HFF-Myc (cell line): ENCODE measurements around the gene KPNA2.

Source experiments
- DNase-seq: peaks from one replicate; pipeline ENCODE4 v3.0.0-alpha.2; 2011; ENCODE audit warnings: low read depth; ENCODE audit errors: extremely low read depth
- H3K4me3 ChIP-seq: replicated peaks from 2 replicates; pipeline ENCODE4 v1.5.1; 2011; ENCODE audit warnings: low read depth, mild to moderate bottlenecking, control low read depth, low read length
- CTCF ChIP-seq: IDR thresholded peaks from 2 replicates; pipeline ENCODE4 v1.5.1; 2012; ENCODE audit warnings: mild to moderate bottlenecking, low read depth, low read length, control low read depth; ENCODE audit errors: missing control alignments

KPNA2 gene

GRCh38 chr17:68095205-68095811 is 59.8 kb downstream of the KPNA2 start:
- H3K4me3 ChIP-seq = no peak overlapping the region

GRCh38 chr17:68096111-68096510 is 60.6 kb downstream of the KPNA2 start:
- no peak for TF ChIP-seq CTCF
- no peak overlapping the region for H3K4me3 ChIP-seq
- DNase-seq = no peak

More at GRCh38 chr17:68095205-68095811, 59.8 kb downstream of the KPNA2 start:
- no peak for TF ChIP-seq CTCF
- DNase-seq = no peak
